Measurements from ENCODE around the gene MCEMP1. TPM values are rescaled to one million over a fixed set of nuclear protein-coding genes. Genes with fewer than 3 reads are reported as not detected.

Gene MCEMP1
- total and polyA plus RNA-seq, 7 donors = 0.36 to 2.8 (median 0.50) TPM; not detected in 1

GRCh38 chr19:7715671-7716070, 38.8 kb downstream of the MCEMP1 start:
- intact Hi-C loops (cut with DNase I) = no loop called here
- no peak overlapping the region for H3K4me3 ChIP-seq
- no peak overlapping the region for H3K27ac ChIP-seq
- H3K9me3 ChIP-seq = peaks cover 0 to 4% (median 1%) of the 10 kb centered on the region in 4 donors
- no peak for DNase-seq
- peaks cover 0 to 6% (median 0%) of the 10 kb centered on the region in 3 donors for H3K27me3 ChIP-seq
- no peaks in the 10 kb centered on the region for H3K36me3 ChIP-seq
- TF ChIP-seq CTCF (IDR thresholded peaks at IDR 0.05) = no peak
- no peak for TF ChIP-seq POLR2A (IDR thresholded peaks at IDR 0.05)
- TF ChIP-seq EP300 (IDR thresholded peaks at IDR 0.05) = no peak
- no peak for TF ChIP-seq POLR2AphosphoS5 (IDR thresholded peaks at IDR 0.05)
- WGBS, 2 donors = 79 to 84% methylated on average over 1 of the region's 1 CpG
- no peaks in the 10 kb centered on the region for H3K4me1 ChIP-seq

GRCh38 chr19:7716762-7717161, 39.9 kb downstream of the MCEMP1 start:
- no peak for TF ChIP-seq POLR2AphosphoS5 (IDR thresholded peaks at IDR 0.05)
- no peak for TF ChIP-seq CTCF (IDR thresholded peaks at IDR 0.05)
- no peak for TF ChIP-seq POLR2A (IDR thresholded peaks at IDR 0.05)
- no peak for TF ChIP-seq EP300 (IDR thresholded peaks at IDR 0.05)
- intact Hi-C loops (cut with DNase I) = no loop called here

GRCh38 chr19:7718668-7719067, 41.8 kb downstream of the MCEMP1 start:
- peaks cover 0 to 4% (median 1%) of the 10 kb centered on the region in 4 donors for H3K9me3 ChIP-seq
- H3K4me1 ChIP-seq = no peaks in the 10 kb centered on the region
- intact Hi-C loops (cut with DNase I) = no loop called here
- TF ChIP-seq POLR2AphosphoS5 (IDR thresholded peaks at IDR 0.05) (no peak), POLR2A (IDR thresholded peaks at IDR 0.05) (no peak), CTCF (IDR thresholded peaks at IDR 0.05) (no peak), EP300 (IDR thresholded peaks at IDR 0.05) (no peak)
- no peak overlapping the region for H3K27ac ChIP-seq
- no peak overlapping the region for H3K4me3 ChIP-seq
- H3K27me3 ChIP-seq = peaks cover 0 to 6% (median 0%) of the 10 kb centered on the region in 3 donors
- WGBS, 2 donors = 41 to 61% methylated on average over 8 of the region's 8 CpGs
- no peaks in the 10 kb centered on the region for H3K36me3 ChIP-seq
- no peak for DNase-seq

More at GRCh38 chr19:7716762-7717161, 39.9 kb downstream of the MCEMP1 start:
- Histone ChIP-seq H3K27me3 (peaks cover 0 to 6% (median 0%) of the 10 kb centered on the region in 3 donors), H3K4me1 (no peaks in the 10 kb centered on the region), H3K27ac (no peak overlapping the region), H3K4me3 (no peak overlapping the region), H3K36me3 (no peaks in the 10 kb centered on the region), H3K9me3 (peaks cover 0 to 4% (median 1%) of the 10 kb centered on the region in 4 donors)
- DNase-seq = no peak
- WGBS, 2 donors = 88 to 89% methylated on average over 1 of the region's 1 CpG

GRCh38 chr19:7720351-7720750, 43.5 kb downstream of the MCEMP1 start:
- intact Hi-C loops (cut with DNase I) = no loop called here
- DNase-seq = no peak
- Histone ChIP-seq H3K36me3 (no peaks in the 10 kb centered on the region), H3K9me3 (peaks cover 0 to 4% (median 1%) of the 10 kb centered on the region in 4 donors), H3K4me3 (no peak overlapping the region), H3K4me1 (no peaks in the 10 kb centered on the region), H3K27me3 (peaks cover 0 to 11% (median 0%) of the 10 kb centered on the region in 3 donors), H3K27ac (no peak overlapping the region)
- TF ChIP-seq POLR2A (IDR thresholded peaks at IDR 0.05) = no peak
- WGBS, 2 donors = 80 to 84% methylated on average over 6 of the region's 6 CpGs

- peaks cover 0 to 11% (median 0%) of the 10 kb centered on the region in 3 donors for H3K27me3 ChIP-seq
- DNase-seq = no peak
- H3K36me3 ChIP-seq = no peaks in the 10 kb centered on the region
- H3K9me3 ChIP-seq = no peaks in the 10 kb centered on the region
- intact Hi-C loops (cut with DNase I) = no loop called here
- TF ChIP-seq CTCF (IDR thresholded peaks at IDR 0.05) (no peak), EP300 (IDR thresholded peaks at IDR 0.05) (no peak), POLR2AphosphoS5 (IDR thresholded peaks at IDR 0.05) (no peak), POLR2A (IDR thresholded peaks at IDR 0.05) (no peak)
- H3K4me1 ChIP-seq = no peaks in the 10 kb centered on the region
- no peak overlapping the region for H3K27ac ChIP-seq
- 61 to 73% methylated on average over 5 of the region's 5 CpGs for WGBS, 2 donors
- no peak overlapping the region for H3K4me3 ChIP-seq
Measured at GRCh38 chr19:7722231-7722651, 45.4 kb downstream of the MCEMP1 start.

Data from sigmoid colon (tissue), 7 donors.